Sigmoid colon (tissue), 3 donors: Measurements from ENCODE around the gene NID1.

Source experiments
- CTCF ChIP-seq, 4 experiments: fragments of 450-650 bp in 3 of 4; fragments of 200-600 bp in 1 of 4; IDR thresholded peaks; one replicate each; pipeline ENCODE4 v1.5.1; 2016 to 2019; ENCODE audit warnings: antibody characterized with exemption in 4 of 4, mild to moderate bottlenecking in 3 of 4, moderate library complexity in 2 of 4
- POLR2A ChIP-seq, 2 donors: fragments of 450-650 bp; IDR thresholded peaks; one replicate each; pipeline ENCODE4 v1.6.1; 2016; ENCODE audit warnings: antibody characterized with exemption in 2 of 2, mild to moderate bottlenecking in 2 of 2, moderate library complexity in 2 of 2

- TF ChIP-seq CTCF (IDR thresholded peaks at IDR 0.05), result no peak
- no peak for TF ChIP-seq POLR2A (IDR thresholded peaks at IDR 0.05)
Measured at GRCh38 chr1:235946571-235946981, 118.3 kb downstream of the NID1 start.
